ENCODE results near the gene TMEM163. TPM values are rescaled to one million over a fixed set of nuclear protein-coding genes. Genes with fewer than 3 reads are reported as not detected.
"Not testable (repeated sequence)": the region's sequence is repeated elsewhere in the genome, so short reads cannot be mapped to it uniquely, and the experiment has no call there.

TMEM163 gene
- total RNA-seq, 1 donor, result not detected

DNA sequence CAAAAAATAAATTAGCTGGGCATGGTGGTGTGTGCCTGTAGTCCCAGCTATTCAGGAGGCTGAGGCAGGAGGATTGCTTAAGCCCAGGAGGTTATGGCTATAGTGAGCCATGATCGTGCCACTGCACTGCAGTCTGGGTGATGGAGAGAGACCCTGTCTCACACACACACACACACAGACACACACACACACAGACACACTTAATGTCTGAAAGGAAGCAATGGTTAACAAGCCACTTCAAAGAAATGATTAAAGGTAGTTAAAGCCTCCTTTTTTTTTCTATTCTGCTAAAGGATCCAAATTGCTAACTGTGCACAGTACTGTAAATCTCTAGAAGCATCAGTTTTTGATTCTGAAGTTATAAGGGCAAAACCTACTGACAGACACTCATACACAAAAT is 211.1 kb downstream of the TMEM163 start:
- TF ChIP-seq, protein P1, sequence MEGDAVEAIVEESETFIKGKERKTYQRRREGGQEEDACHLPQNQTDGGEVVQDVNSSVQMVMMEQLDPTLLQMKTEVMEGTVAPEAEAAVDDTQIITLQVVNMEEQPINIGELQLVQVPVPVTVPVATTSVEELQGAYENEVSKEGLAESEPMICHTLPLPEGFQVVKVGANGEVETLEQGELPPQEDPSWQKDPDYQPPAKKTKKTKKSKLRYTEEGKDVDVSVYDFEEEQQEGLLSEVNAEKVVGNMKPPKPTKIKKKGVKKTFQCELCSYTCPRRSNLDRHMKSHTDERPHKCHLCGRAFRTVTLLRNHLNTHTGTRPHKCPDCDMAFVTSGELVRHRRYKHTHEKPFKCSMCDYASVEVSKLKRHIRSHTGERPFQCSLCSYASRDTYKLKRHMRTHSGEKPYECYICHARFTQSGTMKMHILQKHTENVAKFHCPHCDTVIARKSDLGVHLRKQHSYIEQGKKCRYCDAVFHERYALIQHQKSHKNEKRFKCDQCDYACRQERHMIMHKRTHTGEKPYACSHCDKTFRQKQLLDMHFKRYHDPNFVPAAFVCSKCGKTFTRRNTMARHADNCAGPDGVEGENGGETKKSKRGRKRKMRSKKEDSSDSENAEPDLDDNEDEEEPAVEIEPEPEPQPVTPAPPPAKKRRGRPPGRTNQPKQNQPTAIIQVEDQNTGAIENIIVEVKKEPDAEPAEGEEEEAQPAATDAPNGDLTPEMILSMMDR (IDR thresholded peaks at IDR 0.05; ENCODE audit: insufficient read depth, low read depth, low read length), result no peak
- no peak overlapping the region for H3K4me3 ChIP-seq (ENCODE audit: low read depth, low read length)
- no peak for DNase-seq (ENCODE audit: low read depth)

- DNase-seq (ENCODE audit: low read depth); H3K4me3 ChIP-seq (ENCODE audit: low read depth, low read length): not testable (repeated sequence)
Observed at GRCh38 chr2:134507159-134507558, 211.6 kb downstream of the TMEM163 start.

GRCh38 chr2:134505446-134505845 is 213.4 kb downstream of the TMEM163 start:
- TF ChIP-seq, protein P1 (IDR thresholded peaks at IDR 0.05; ENCODE audit: insufficient read depth, low read depth, low read length), result no peak
- H3K4me3 ChIP-seq (ENCODE audit: low read depth, low read length), result no peak overlapping the region
- DNase-seq (ENCODE audit: low read depth), result no peak

DNA sequence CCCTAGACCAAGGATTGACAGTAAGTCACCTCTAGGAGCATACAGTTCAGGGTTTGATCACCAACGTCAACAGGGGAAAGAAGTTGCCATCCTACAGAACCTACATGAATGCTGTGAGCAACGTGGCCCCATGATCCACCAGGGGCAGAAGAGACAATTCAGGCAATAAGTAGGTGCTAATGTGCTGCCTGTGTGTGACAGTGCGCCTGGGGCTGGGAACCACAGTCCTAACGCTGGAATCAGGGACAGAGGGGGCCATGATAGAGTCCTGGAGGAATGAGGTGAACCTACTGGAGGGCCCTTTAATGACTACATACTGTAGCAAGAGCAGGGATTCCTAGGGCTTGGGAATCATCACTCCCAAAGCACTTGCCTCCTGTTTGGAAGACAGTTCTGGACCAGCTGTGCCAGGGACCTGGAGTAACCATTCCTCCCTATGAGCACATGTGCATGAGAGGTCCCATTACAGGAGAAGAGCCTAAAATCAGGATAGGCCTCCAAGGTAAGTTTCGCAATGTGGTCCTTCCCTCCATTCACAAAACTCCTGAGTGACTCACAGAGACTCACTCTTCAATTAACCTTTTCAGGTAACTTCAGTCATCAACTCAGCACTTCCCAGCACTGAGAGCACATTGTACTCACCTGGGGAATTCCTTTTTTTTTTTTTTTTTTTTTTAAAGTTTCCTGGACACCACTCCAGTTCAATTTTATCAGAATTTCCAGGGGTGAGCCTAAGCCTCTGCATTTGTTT is 214.0 kb downstream of the TMEM163 start:
- H3K4me3 ChIP-seq (ENCODE audit: low read depth, low read length), result no peak overlapping the region
- no peak for DNase-seq (ENCODE audit: low read depth)
- TF ChIP-seq, protein P1 (IDR thresholded peaks at IDR 0.05; ENCODE audit: insufficient read depth, low read depth, low read length), result no peak

- TF ChIP-seq, protein P1 (IDR thresholded peaks at IDR 0.05; ENCODE audit: insufficient read depth, low read depth, low read length), result no peak
- DNase-seq (ENCODE audit: low read depth), result no peak
Observed at GRCh38 chr2:134502104-134502503, 216.7 kb downstream of the TMEM163 start.

GRCh38 chr2:134501476-134502091 is 217.2 kb downstream of the TMEM163 start:
- H3K4me3 ChIP-seq (ENCODE audit: low read depth, low read length), result no peak overlapping the region
- TF ChIP-seq, protein P1 (IDR thresholded peaks at IDR 0.05; ENCODE audit: insufficient read depth, low read depth, low read length), result no peak
- no peak for DNase-seq (ENCODE audit: low read depth)

More at GRCh38 chr2:134502104-134502503, 216.7 kb downstream of the TMEM163 start:
- H3K4me3 ChIP-seq (ENCODE audit: low read depth, low read length), result no peak overlapping the region

- DNase-seq (ENCODE audit: low read depth), result peak; percentile 63
Observed at GRCh38 chr2:134500211-134500935, 218.4 kb downstream of the TMEM163 start.

More at GRCh38 chr2:134500211-134500935, 218.4 kb downstream of the TMEM163 start:
- no peak overlapping the region for H3K4me3 ChIP-seq (ENCODE audit: low read depth, low read length)
- TF ChIP-seq, protein P1 (IDR thresholded peaks at IDR 0.05; ENCODE audit: insufficient read depth, low read depth, low read length), result no peak
